ENCODE data around the gene PLCD1. TPM values are rescaled to one million over a fixed set of nuclear protein-coding genes. Genes with fewer than 3 reads are reported as not detected.

PLCD1 gene
- total and polyA plus RNA-seq, 2 donors (not counting 1 experiment from before 2014, with no cell fraction given): 8.2 to 47.2 TPM

DNA sequence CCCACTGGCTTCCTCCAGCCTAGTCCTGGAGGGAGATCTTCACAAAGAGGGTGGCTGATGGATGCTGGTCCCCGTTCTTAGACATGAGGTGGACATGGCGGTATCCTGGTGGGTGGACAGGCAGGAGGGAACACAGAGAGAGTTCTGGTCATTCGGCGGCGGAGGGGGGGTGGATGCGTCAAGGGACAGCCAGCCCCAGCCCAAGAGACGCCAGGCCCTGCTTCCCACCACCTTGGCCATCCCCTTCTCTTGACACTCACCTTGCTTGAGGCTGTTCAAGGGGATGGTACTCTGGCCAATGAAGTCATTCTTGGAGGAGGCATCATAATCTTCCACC, 21.7 kb downstream of the PLCD1 start:
- Histone ChIP-seq H3K4me1 (ENCODE audit: control insufficient read depth, extremely low read depth, insufficient read depth, low read length) (no peaks in the 10 kb centered on the region), H3K4me2 (ENCODE audit: extremely low read depth, insufficient read depth, low read length) (no peak overlapping the region), H3K36me3 (ENCODE audit: control insufficient read depth, insufficient read depth, low read length) (peaks cover 5% of the 10 kb centered on the region), H3K27me3 (ENCODE audit: control insufficient read depth, insufficient read depth, low read length) (no peaks in the 10 kb centered on the region), H3K9ac (ENCODE audit: insufficient read depth, low read length) (no peak overlapping the region), H3K79me2 (ENCODE audit: control insufficient read depth, insufficient read depth, low read length) (no peaks in the 10 kb centered on the region), H3K27ac (ENCODE audit: insufficient read depth, low read length) (no peak overlapping the region), H2AFZ (ENCODE audit: low read length) (no peak overlapping the region), H4K20me1 (ENCODE audit: control insufficient read depth, extremely low read depth, insufficient read depth, low read length) (no peaks in the 10 kb centered on the region), H3K4me3 (replicated peaks in 1 of 4; ENCODE audit: control extremely low read depth in 1 of 4, insufficient read depth in 1 of 4, low read depth in 3 of 4, low read length in 4 of 4) (no peak overlapping the region), H3K9me3 (ENCODE audit: control insufficient read depth, insufficient read depth, low read depth, low read length) (no peaks in the 10 kb centered on the region)
- TF ChIP-seq CTCF (conservative IDR thresholded peaks at IDR 0.05 in 1 of 2, IDR thresholded peaks at IDR 0.05 in 1 of 2; ENCODE audit: low read depth in 1 of 2, low read length in 2 of 2) (no peak), EZH2 (IDR thresholded peaks at IDR 0.05; ENCODE audit: low read length, missing control alignments) (no peak)
- DNase-seq (ENCODE audit: low read depth in 2 of 2): no peak

DNA sequence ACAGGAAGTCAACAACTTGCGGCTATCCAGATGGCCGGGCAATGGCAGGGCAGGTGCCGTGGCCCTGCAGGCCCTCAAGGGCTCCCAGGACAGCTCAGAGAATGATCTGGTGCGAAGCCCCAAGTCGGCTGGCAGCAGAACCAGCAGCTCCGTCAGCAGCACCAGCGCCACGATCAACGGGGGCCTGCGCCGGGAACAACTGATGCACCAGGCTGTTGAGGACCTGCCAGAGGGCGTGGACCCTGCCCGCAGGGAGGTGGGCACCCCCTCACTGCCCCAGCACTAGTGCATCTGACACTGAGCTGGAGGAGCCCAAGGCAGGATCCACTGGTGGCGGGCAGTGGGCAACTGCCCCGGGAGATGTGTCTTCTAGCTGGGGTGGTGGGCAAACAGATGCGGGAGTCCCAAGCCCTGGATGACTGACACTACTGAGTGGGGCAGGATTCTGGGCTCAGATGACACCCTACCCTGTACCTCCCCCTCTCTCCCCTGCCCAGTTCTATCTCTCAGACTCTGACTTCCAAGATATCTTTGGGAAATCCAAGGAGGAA, 22.9 kb downstream of the PLCD1 start:
- H2AFZ ChIP-seq (ENCODE audit: low read length): no peak overlapping the region
- H3K4me3 ChIP-seq (replicated peaks in 1 of 4; ENCODE audit: control extremely low read depth in 1 of 4, insufficient read depth in 1 of 4, low read depth in 3 of 4, low read length in 4 of 4): no peak overlapping the region
- no peak for DNase-seq (ENCODE audit: low read depth in 2 of 2)
- no peak overlapping the region for H3K9ac ChIP-seq (ENCODE audit: insufficient read depth, low read length)
- no peak overlapping the region for H3K27ac ChIP-seq (ENCODE audit: insufficient read depth, low read length)
- TF ChIP-seq EZH2 (IDR thresholded peaks at IDR 0.05; ENCODE audit: low read length, missing control alignments) (no peak), CTCF (conservative IDR thresholded peaks at IDR 0.05 in 1 of 2, IDR thresholded peaks at IDR 0.05 in 1 of 2; ENCODE audit: low read depth in 1 of 2, low read length in 2 of 2) (no peak)
- H3K79me2 ChIP-seq (ENCODE audit: control insufficient read depth, insufficient read depth, low read length): no peaks in the 10 kb centered on the region
- no peaks in the 10 kb centered on the region for H3K4me1 ChIP-seq (ENCODE audit: control insufficient read depth, extremely low read depth, insufficient read depth, low read length)
- H4K20me1 ChIP-seq (ENCODE audit: control insufficient read depth, extremely low read depth, insufficient read depth, low read length): no peaks in the 10 kb centered on the region
- peaks cover 5% of the 10 kb centered on the region for H3K36me3 ChIP-seq (ENCODE audit: control insufficient read depth, insufficient read depth, low read length)
- H3K9me3 ChIP-seq (ENCODE audit: control insufficient read depth, insufficient read depth, low read depth, low read length): no peaks in the 10 kb centered on the region
- H3K4me2 ChIP-seq (ENCODE audit: extremely low read depth, insufficient read depth, low read length): no peak overlapping the region
- H3K27me3 ChIP-seq (ENCODE audit: control insufficient read depth, insufficient read depth, low read length): no peaks in the 10 kb centered on the region

- Histone ChIP-seq H3K9me3 (ENCODE audit: control insufficient read depth, insufficient read depth, low read depth, low read length) (no peaks in the 10 kb centered on the region), H4K20me1 (ENCODE audit: control insufficient read depth, extremely low read depth, insufficient read depth, low read length) (no peaks in the 10 kb centered on the region), H3K4me3 (replicated peaks in 1 of 4; ENCODE audit: control extremely low read depth in 1 of 4, insufficient read depth in 1 of 4, low read depth in 3 of 4, low read length in 4 of 4) (no peak overlapping the region), H3K4me2 (ENCODE audit: extremely low read depth, insufficient read depth, low read length) (no peak overlapping the region), H3K36me3 (ENCODE audit: control insufficient read depth, insufficient read depth, low read length) (peaks cover 5% of the 10 kb centered on the region), H3K27me3 (ENCODE audit: control insufficient read depth, insufficient read depth, low read length) (no peaks in the 10 kb centered on the region), H2AFZ (ENCODE audit: low read length) (no peak overlapping the region), H3K27ac (ENCODE audit: insufficient read depth, low read length) (no peak overlapping the region), H3K9ac (ENCODE audit: insufficient read depth, low read length) (no peak overlapping the region), H3K79me2 (ENCODE audit: control insufficient read depth, insufficient read depth, low read length) (no peaks in the 10 kb centered on the region), H3K4me1 (ENCODE audit: control insufficient read depth, extremely low read depth, insufficient read depth, low read length) (no peaks in the 10 kb centered on the region)
- no peak for DNase-seq (ENCODE audit: low read depth in 2 of 2)
- TF ChIP-seq CTCF (conservative IDR thresholded peaks at IDR 0.05 in 1 of 2, IDR thresholded peaks at IDR 0.05 in 1 of 2; ENCODE audit: low read depth in 1 of 2, low read length in 2 of 2): no peak
- no peak for TF ChIP-seq EZH2 (IDR thresholded peaks at IDR 0.05; ENCODE audit: low read length, missing control alignments)
These were observed 23.4 kb downstream of the PLCD1 start for GRCh38 chr3:38006031-38006430.
